SJSA1 (cell line): ENCODE measurements around the gene GTF2H2. TPM values are rescaled to one million over a fixed set of nuclear protein-coding genes. Genes with fewer than 3 reads are reported as not detected.
A peak's percentile ranks its signal among the peaks of the same experiment; 100 is the strongest.
"Not testable (repeated sequence)": the region's sequence is repeated elsewhere in the genome, so short reads cannot be mapped to it uniquely, and the experiment has no call there.

Source experiments
- DNase-seq, 2 experiments: peaks; one replicate each; pipeline ENCODE4 v3.0.0-alpha.2; 2015 to 2020; ENCODE audit warnings: low spot score in 2 of 2, low read depth in 1 of 2
- H3K27ac ChIP-seq: fragments of 250-450 bp; sonication (Bioruptor Pico); 2 replicates; pipeline ENCODE4 v1.5.1; 2020; ENCODE audit warnings: mild to moderate bottlenecking, moderate library complexity
- H3K27me3 ChIP-seq: fragments of 250-450 bp; sonication (Bioruptor Pico); replicated peaks from 2 replicates; pipeline ENCODE4 v1.5.1; 2020; ENCODE audit warnings: mild to moderate bottlenecking, moderate library complexity
- H3K36me3 ChIP-seq: fragments of 250-450 bp; sonication (Bioruptor Pico); 2 replicates; pipeline ENCODE4 v1.5.1; 2020; ENCODE audit warnings: mild to moderate bottlenecking
- H3K4me1 ChIP-seq: fragments of 250-450 bp; sonication (Bioruptor Pico); replicated peaks from 2 replicates; pipeline ENCODE4 v1.6.1; 2021; ENCODE audit warnings: mild to moderate bottlenecking
- H3K4me3 ChIP-seq: fragments of 250-450 bp; sonication (Bioruptor Pico); 2 replicates; pipeline ENCODE4 v1.5.1; 2020; ENCODE audit warnings: mild to moderate bottlenecking
- H3K9me3 ChIP-seq: fragments of 250-450 bp; sonication (Bioruptor Pico); replicated peaks from 2 replicates; pipeline ENCODE4 v1.5.1; 2020; ENCODE audit warnings: mild to moderate bottlenecking
- total RNA-seq: library from RNA; depleted of rRNA; stranded (reverse); fragments of >200 nt; shearing (Covaris generic); gene quantifications from 2 replicates; pipeline ENCODE4 v1.2.3, GENCODE V29; 2014; rRNA removed

The GTF2H2 gene
- total RNA-seq: 41.7 and 51.2 TPM in 2 replicates

DNA sequence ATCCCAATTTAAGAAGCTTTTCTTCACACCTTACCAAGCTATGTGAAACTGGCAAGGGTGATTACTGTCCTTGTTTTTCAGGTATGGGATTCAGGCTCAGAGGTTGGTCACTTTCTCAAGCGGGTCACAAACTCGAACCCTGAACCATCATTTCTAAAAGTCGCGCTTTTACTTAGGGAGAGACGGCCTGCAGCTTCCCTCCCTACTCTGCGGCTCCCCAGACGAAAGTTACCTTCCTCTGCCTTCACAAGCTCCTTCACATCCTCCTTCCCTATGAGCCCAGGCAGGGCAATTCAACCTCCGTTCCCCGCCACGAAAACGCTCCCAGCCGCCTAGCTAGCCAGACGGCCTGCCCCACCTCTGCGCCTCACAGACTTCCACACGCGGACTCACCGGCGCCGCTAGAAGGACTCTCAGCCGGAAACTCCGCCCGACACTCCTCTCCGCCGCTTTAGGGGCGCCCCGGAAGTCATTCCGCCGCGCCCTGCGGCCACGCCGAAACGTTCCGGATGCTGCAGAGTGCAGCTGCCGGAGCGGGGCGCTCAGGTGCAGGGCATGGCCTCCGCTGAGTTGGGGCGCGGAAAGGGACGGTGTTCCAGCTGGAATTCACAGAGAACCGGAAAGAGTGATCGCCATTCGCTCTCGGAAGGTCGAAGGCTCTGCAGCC lies at the start of gene GTF2H2:
GTF2H2 (minus strand) TSS at position 415 of the 667 bp plus-strand sequence. CDS start 4,913 bp downstream, outside the sequence.
- not testable (repeated sequence) for H3K4me3 ChIP-seq, DNase-seq, H3K27me3 ChIP-seq, H3K27ac ChIP-seq, H3K36me3 ChIP-seq, H3K9me3 ChIP-seq, H3K4me1 ChIP-seq

DNA sequence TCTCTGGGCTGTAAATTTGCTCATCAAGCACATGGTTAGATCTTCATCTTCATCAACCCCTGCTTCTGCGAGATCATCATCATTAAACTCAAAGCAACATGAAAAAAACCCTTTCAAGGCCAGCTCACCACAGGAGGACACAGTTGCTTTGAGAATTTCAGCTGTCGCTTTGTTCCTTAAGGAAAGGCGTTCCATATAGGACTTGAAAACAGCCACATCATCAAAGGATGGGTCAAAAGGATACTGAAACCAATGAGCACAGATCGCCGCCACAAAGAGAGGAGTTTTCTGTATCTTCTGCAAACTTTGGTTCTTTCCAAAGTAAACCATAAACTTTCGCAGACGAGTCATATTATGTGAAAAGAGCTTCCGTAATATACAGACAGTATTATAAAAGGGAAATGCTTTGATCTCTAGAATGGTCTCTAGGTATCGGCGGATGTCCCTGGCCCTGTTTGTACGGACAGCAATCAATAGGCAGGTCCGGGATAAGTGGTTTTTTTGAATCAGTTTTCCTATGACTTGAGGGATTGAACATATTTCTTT lies 42.3 kb upstream of the GTF2H2 start:
- H3K4me3 ChIP-seq, H3K36me3 ChIP-seq, H3K9me3 ChIP-seq, DNase-seq, H3K27ac ChIP-seq, H3K4me1 ChIP-seq, H3K27me3 ChIP-seq: not testable (repeated sequence)

DNA sequence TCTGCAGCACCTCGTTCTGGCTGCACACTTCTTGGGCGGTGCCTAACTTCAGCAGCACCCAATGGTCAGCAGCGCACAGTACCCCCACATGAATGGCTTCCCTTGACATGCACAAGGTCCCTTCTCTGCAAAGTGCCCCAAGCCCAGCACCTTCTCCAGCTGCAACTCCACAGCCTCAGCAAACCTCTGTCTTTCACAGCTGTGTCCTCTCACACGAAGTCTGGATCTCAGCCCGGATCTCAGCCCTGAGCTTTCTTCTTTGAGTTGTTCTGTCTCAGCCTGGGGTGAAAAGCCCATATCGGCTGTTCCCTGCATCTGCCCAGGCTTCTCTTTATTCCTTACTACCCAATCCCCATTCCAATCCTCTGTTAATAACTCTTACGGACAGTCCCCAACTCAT lies 32.5 kb upstream of the GTF2H2 start:
- not testable (repeated sequence) for H3K36me3 ChIP-seq, DNase-seq, H3K9me3 ChIP-seq, H3K4me1 ChIP-seq, H3K27me3 ChIP-seq, H3K27ac ChIP-seq, H3K4me3 ChIP-seq

DNA sequence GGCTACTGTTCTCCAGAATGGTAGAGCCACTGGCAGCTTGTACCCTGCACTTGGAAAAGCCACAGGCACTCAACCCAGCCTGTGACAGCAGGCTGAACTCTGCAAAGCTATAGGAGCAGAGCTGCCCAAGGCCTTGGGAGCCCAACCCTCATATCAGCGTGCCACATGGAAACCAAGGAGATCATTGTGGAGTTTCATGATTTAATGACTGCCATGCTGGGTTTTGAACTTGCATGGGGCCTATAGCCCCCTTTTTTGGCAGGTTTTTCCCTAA lies 30.4 kb upstream of the GTF2H2 start:
- not testable (repeated sequence) for DNase-seq, H3K4me3 ChIP-seq, H3K4me1 ChIP-seq, H3K27ac ChIP-seq, H3K36me3 ChIP-seq, H3K27me3 ChIP-seq, H3K9me3 ChIP-seq

DNA sequence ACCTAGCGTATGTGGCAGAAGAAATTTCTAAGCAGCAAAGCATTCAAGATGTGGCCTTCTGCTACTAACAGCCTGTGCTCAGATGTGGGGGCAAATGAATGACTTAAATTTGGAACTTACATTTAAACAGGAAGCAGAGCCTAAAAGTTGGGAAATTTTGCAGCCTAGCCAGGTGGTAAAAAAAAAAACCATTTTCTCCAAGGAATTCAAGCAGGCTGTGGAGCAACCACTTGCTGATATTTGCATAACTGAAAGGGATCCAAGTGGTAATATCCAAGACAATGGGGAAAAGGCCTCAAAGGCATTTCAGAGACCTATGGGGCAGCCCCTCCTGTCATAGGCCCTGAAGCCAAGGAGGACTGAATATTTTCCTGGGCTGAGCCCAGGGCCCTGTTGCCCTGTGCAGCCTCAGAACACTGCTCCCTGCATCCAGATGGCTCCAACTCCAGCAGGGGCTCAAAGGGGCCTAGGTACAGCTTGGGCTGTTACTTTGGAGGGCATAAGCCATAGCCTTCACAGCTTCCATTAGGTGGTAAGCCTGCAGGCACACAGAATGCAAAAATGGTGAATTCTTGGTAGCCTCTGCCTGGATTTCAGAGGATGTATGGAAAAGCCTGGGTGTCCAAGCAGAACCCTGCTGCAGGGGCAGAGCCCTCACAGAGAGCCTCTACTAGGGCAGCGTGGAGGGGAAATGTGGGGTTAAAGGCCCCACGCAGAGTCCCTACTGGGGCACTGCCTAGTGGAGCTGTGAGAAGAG lies 29.9 kb upstream of the GTF2H2 start:
- not testable (repeated sequence) for H3K4me3 ChIP-seq, H3K9me3 ChIP-seq, H3K27ac ChIP-seq, H3K4me1 ChIP-seq, H3K27me3 ChIP-seq, H3K36me3 ChIP-seq
- DNase-seq: peak in 1 of 2 experiments; percentile 0

DNA sequence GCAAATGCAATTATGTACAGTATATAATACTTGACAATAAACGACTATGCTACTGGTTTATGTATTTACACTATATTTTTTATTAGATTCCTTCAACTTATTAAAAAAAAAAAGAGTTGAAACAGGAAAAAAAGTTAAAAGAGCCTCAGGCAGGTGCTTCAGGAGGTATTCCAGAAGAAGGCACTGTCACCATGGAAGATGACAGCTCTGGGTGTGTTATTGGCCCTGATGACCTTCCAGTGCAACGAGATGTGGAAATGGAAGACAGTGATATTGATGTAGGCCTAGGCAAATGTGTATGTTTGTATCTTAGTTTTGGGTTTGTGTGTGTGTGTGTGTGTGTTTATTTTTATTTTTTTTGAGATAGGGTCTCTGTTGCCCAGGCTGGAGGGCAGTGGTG lies 22.3 kb upstream of the GTF2H2 start:
- H3K9me3 ChIP-seq, H3K27ac ChIP-seq, H3K4me1 ChIP-seq, H3K4me3 ChIP-seq, DNase-seq, H3K27me3 ChIP-seq, H3K36me3 ChIP-seq: not testable (repeated sequence)

DNA sequence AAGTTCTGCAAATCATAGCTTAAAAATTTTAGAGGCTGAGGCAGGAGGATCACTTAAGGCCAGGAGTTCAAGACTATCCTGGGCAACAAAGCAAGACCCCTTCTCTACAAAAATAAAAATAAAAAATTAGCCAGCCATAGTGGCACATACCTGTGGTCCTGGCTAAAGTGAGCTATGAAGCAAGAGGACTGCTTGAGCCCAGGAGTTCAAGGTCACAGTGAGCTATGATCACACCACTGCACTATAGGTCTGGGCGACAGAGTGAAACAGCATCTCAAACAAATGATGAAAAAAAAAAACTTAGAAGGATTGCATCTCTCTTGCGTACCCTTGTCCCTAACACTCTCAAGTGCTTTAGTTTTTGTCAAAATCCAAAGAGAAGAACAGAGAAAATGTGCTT lies 21.3 kb upstream of the GTF2H2 start:
- H3K36me3 ChIP-seq, H3K27ac ChIP-seq, H3K9me3 ChIP-seq, H3K4me1 ChIP-seq, H3K27me3 ChIP-seq, DNase-seq, H3K4me3 ChIP-seq: not testable (repeated sequence)

DNA sequence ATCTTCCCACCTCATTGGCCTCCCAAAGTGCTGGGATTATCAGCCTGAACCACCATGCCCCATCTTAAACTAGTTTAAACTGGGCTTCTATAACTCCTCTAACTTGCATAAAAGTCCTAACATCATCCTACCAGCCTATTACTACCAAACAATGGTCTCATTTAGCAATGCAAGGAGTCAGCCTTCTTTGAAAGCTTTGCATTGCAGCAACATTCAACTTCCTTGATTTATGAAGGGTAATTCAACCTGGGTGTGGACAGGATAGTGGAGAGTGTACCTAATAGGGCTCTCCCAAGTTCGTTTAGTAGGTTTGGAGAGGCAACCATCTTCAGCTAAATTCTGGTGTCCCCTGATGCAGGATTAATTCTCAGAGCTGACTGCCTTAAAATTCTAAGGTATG lies 18.7 kb upstream of the GTF2H2 start:
- not testable (repeated sequence) for DNase-seq, H3K36me3 ChIP-seq, H3K9me3 ChIP-seq, H3K4me1 ChIP-seq, H3K27ac ChIP-seq, H3K4me3 ChIP-seq, H3K27me3 ChIP-seq

DNA sequence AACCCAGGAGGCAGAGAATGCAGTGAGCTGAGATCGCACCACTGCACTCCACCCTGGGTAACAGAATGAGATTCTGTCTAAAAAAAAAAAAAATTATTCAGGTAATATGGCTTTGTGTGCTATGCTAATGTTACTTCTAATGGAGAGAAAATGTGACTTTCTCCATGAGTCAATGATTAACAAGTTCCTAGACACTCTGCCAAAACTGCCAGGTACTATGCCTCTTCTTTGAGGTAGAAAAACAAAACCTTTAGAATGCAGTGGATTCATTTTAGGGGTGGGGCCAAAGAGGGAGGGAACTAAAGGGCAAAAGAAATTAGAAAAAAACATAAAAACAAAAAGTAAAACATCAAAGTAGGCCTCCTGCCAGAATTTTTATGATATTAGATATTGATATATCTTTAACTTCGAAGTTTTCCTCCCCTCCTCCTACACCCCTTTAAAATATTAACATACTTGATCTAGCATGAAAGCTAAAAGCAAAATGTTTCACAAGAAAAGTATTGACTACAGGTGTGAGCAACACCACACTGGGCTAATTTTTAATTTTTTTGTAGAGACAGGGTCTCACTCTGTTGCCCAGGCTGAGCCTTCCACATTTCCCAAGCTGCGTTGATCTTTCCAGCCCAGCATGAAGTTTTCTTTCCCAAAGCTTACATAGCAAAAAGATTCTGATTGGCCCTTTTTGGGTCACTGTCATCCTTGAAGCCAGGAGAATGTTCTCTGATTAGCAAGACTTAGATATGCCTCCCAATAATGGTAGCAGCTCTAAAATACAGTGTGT lies 17.0 kb upstream of the GTF2H2 start:
- H3K9me3 ChIP-seq, H3K36me3 ChIP-seq, DNase-seq, H3K27me3 ChIP-seq, H3K27ac ChIP-seq, H3K4me3 ChIP-seq, H3K4me1 ChIP-seq: not testable (repeated sequence)

DNA sequence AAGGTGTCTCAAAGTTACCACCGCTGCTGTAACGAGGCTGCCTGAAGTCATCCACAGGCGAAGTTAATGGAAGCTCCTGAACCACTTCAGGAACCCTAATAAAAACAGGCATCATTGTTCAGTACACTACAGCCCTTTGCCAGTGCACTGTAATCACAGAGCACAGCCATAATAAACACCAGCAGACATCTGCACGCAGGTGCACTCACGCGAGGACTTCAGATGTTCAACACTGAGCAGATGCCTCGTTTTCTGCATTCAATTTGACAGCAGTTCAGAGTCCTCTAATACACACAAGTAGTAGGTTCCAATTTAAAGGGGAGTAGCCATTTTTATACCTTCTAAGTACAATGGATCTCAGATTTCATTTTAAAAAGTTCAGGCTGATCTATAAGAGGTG lies 15.4 kb upstream of the GTF2H2 start:
- H3K4me3 ChIP-seq, H3K9me3 ChIP-seq, H3K27ac ChIP-seq, H3K27me3 ChIP-seq, H3K4me1 ChIP-seq, DNase-seq, H3K36me3 ChIP-seq: not testable (repeated sequence)

DNA sequence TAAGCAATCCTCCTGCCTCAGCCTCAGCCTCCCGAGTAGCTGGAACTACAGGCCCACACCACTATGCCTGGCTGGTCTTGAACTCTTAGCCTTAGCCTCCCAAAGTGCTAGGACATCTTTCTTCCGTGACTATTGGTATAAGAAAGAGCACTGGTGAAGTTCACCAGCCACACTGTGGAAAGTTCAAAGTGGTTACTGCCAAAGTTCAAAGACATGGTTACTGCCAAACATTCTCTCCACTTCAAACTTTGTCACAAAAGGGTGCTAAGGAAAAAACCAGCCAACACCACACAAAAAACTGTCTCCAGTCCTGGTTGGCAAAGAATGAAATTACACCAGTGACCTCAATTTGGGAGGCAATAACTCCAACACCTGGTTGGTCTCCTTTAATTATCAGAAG lies 14.9 kb upstream of the GTF2H2 start:
- H3K9me3 ChIP-seq, H3K36me3 ChIP-seq, H3K4me3 ChIP-seq, H3K4me1 ChIP-seq, H3K27me3 ChIP-seq, H3K27ac ChIP-seq, DNase-seq: not testable (repeated sequence)

DNA sequence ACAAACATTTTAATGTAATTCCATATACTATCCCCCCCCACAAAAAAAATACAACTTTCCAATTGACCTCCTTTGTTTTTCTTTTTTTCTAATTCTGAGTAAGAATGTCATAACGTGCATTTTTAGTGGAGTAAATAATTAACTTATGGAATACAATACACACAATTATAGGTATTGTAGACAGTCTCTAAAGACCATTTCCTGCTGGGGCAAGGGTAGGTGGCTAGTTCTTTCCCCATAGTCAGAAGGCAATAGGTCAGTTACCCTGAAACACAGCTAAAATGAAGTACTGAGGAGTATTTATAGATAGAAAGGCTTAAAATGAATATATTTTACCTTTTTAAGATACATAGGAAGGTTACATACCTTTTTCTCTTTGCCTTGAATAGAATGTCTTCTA lies 6.2 kb downstream of the GTF2H2 start:
- DNase-seq, H3K27me3 ChIP-seq, H3K4me1 ChIP-seq, H3K4me3 ChIP-seq, H3K27ac ChIP-seq, H3K9me3 ChIP-seq, H3K36me3 ChIP-seq: not testable (repeated sequence)

DNA sequence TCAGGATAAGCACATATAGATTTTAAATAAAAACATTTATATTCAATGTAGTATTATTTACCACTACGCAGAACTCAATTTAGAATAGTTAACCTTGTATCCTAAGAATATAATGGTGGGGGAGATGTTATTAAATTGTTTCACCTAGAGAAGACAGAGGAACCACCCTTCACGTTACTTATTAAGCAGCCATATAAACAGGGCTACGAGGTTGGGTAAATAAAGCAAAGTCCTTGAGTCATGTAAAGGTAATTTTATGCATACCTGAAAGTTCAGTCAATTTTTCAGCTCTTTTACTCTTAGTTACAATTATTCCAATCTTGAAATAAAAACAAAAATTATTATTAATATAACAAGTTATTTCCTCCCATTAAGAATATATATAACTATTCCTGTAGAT lies 8.1 kb downstream of the GTF2H2 start:
- not testable (repeated sequence) for H3K4me3 ChIP-seq, H3K27me3 ChIP-seq, H3K27ac ChIP-seq, H3K4me1 ChIP-seq, H3K36me3 ChIP-seq, DNase-seq, H3K9me3 ChIP-seq

DNA sequence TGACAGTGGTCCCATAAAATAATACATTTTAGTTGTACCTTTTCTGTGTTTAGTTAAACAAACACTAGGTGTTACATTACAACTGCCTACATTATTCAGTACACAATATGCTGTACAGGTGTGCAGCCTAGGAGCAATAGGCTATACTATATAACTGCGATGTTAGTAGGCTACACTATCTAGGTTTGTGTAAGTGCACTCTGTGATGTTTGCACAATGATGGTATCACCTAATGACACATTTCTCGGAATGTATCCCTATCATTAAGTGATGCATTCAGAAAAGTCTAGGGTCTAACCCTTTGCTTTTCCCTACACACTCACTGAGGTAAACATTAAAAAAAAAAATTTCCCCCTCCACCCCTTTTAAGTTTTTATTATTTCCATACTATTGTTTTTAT lies 22.7 kb downstream of the GTF2H2 start:
- not testable (repeated sequence) for DNase-seq, H3K27me3 ChIP-seq, H3K4me1 ChIP-seq, H3K36me3 ChIP-seq, H3K27ac ChIP-seq, H3K4me3 ChIP-seq, H3K9me3 ChIP-seq
